ENCODE results near the gene NPIPB6. TPM values are rescaled to one million over a fixed set of nuclear protein-coding genes. Genes with fewer than 3 reads are reported as not detected.
"Not testable (repeated sequence)": the region's sequence is repeated elsewhere in the genome, so short reads cannot be mapped to it uniquely, and the experiment has no call there.

The NPIPB6 gene
- 1 to 10 TPM; 2.7 to 3.1 TPM for total RNA-seq

DNA sequence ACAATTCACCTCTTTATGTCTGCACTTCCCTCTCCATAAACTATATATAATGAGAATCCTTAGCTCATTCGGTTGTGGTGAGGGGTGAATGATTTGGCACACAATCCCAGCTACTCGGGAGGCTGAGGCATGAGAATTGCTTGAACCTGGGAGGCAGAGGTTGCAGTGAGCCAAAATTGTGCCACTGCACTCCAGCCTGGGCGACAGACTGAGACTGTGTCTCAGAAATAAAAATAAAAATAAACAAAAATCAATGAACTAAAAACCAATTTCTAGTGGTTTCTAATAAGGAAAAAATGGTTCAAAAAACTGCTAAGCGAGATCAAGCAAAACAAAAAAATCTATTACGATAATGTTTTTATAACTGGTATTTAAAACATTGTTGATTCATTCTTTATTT lies at the start of gene NPIPB6:
Gene NPIPB6, minus strand, starts transcription at position 101 of the 400 bp plus-strand sequence. CDS start 686 bp downstream, outside the sequence.
- H3K4me1 ChIP-seq (replicated peaks); DNase-seq (ENCODE audit: low spot score); H3K4me3 ChIP-seq; H3K36me3 ChIP-seq; intact Hi-C loops (cut with DNase I); H3K9me3 ChIP-seq; H3K27me3 ChIP-seq (replicated peaks; ENCODE audit: insufficient read depth); H3K27ac ChIP-seq: not testable (repeated sequence)
- WGBS = no CpG with 5 or more reads among the region's 5 CpGs

DNA sequence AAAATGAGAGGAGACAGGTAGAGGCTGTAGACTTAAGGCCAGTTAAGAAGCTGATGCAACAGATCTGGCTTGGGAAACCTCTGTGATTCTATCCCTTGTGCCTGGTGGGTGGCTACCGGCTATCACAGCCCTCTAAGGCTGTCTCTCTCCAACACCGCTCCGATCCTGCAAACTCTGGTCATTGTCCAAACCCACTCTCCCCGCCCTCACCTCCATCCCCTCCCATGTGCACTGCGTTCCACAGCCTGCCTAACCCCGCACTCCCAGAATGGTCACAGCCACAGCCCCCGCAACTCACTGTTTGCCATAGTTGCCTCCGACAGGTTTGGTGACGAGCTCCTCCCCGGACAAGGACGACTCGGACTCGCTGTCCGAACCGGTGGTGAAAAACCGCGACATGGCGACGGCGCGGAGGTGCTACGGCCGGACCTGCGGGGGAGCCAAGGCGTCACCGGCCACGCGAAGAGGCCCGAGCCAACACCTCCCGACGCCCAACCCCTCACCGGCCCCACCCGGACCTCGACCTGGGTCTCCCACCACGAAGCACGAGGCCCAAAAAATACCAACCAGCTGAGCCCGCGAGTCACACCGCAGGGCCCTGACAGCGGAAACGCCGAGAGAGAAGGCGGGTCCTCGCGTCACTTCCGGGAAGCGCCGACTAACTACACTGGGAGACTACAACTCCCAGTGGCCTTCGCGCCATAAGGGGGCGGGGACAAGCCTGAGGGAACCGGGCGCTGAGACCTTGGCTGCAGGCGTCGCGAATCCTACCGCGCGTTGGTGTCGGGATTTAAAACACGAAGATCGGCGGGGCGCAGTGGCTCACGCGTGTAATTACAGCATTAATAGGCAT lies 40.1 kb upstream of the NPIPB6 start, which contains the start of gene EIF3CL:
Gene EIF3CL, minus strand, starts transcription at position 622 of the 853 bp plus-strand sequence. Its CDS starts 223 bp downstream, at position 399.
- WGBS = no CpG with 5 or more reads among the region's 66 CpGs
- intact Hi-C loops (cut with DNase I); DNase-seq (ENCODE audit: low spot score); H3K4me3 ChIP-seq; H3K9me3 ChIP-seq; H3K36me3 ChIP-seq; H3K27me3 ChIP-seq (replicated peaks; ENCODE audit: insufficient read depth); H3K4me1 ChIP-seq (replicated peaks); H3K27ac ChIP-seq: not testable (repeated sequence)

DNA sequence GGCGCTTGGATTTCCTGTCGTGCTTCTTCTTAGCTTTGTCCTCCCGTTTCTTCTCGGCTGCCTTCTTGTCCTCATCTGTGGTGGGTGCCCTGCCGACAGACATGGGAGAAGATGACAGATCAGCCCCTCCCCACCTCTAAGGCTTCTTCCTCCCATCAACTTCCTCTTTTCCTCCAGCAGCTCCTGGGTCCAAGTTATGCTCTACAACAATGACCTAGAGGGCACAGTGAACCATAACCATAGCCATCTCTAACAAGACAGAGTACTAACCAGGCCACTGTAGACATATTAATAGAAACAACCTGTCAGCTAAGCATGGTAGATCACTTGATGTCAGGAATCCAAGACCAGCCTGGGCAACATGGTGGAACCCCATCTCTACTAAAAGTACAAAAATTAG lies 28.7 kb upstream of the NPIPB6 start:
- intact Hi-C loops (cut with DNase I); H3K27ac ChIP-seq; H3K9me3 ChIP-seq; H3K4me3 ChIP-seq; DNase-seq (ENCODE audit: low spot score); H3K4me1 ChIP-seq (replicated peaks); H3K36me3 ChIP-seq; H3K27me3 ChIP-seq (replicated peaks; ENCODE audit: insufficient read depth): not testable (repeated sequence)
- no CpG with 5 or more reads among the region's 5 CpGs for WGBS

DNA sequence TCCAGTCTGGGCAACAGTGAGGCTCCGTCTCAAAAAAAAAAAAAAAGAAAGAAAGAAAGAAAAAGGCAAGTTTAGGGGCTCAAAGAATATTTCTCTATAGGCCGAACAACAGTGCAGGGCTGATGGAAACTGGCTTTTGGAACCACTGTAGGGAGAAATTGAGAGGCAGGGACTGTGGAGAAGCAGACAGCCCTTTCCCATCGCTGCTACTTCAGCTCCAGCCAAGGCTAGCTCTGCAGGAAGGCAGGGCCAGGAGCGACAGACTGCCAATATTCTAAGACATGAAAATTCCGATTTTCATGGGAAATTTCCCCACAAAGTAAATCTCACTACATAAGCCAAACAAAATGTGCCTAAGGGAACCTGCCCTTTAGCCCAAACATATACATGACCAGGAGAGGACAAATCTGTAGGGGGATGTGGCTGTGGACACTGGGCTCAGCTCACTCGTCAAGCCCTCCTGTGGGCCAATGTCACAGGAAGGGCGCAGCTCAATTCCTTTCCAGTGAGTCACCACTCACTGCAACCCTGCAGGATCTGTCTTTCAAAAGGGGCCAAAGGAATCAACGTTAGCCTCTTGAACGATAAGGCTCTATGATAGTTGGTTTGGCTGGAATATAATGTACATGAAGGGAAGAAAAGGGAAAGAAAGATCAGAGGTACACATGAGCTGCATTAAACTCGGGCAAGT lies 19.0 kb upstream of the NPIPB6 start:
- intact Hi-C loops (cut with DNase I) = not testable (repeated sequence)

DNA sequence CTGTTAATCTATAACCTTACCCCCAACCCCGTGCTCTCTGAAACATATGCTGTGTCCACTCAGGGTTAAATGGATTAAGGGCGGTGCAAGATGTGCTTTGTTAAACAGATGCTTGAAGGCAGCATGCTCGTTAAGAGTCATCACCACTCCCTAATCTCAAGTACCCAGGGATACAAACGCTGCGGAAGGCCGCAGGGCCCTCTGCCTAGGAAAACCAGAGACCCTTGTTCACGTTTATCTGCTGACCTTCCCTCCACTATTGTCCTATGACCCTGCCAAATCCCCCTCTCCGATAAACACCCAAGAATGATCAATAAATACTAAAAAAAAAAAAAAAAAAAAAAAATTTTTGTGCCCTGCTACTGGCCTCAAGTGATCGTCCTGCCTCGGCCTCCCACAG lies 14.5 kb upstream of the NPIPB6 start:
- H3K36me3 ChIP-seq; H3K27ac ChIP-seq; H3K9me3 ChIP-seq; H3K4me3 ChIP-seq; H3K4me1 ChIP-seq (replicated peaks); H3K27me3 ChIP-seq (replicated peaks; ENCODE audit: insufficient read depth); intact Hi-C loops (cut with DNase I): not testable (repeated sequence)
- WGBS = 89% methylated on average over 8 of the region's 10 CpGs
- DNase-seq (ENCODE audit: low spot score) = peak; percentile 1

More for the DNA sequence above, 19.0 kb upstream of the NPIPB6 start:
- WGBS = 81% methylated on average over 4 of the region's 10 CpGs
- H3K9me3 ChIP-seq; DNase-seq (ENCODE audit: low spot score); H3K27ac ChIP-seq; H3K36me3 ChIP-seq; H3K27me3 ChIP-seq (replicated peaks; ENCODE audit: insufficient read depth); H3K4me1 ChIP-seq (replicated peaks); H3K4me3 ChIP-seq: not testable (repeated sequence)

GRCh38 chr16:28377108-28377625 lies 13.9 kb upstream of the NPIPB6 start:
- H3K9me3 ChIP-seq; H3K4me1 ChIP-seq (replicated peaks); H3K36me3 ChIP-seq; intact Hi-C loops (cut with DNase I); H3K27ac ChIP-seq; DNase-seq (ENCODE audit: low spot score); H3K27me3 ChIP-seq (replicated peaks; ENCODE audit: insufficient read depth); H3K4me3 ChIP-seq: not testable (repeated sequence)
- WGBS = 97% methylated on average over 22 of the region's 38 CpGs

DNA sequence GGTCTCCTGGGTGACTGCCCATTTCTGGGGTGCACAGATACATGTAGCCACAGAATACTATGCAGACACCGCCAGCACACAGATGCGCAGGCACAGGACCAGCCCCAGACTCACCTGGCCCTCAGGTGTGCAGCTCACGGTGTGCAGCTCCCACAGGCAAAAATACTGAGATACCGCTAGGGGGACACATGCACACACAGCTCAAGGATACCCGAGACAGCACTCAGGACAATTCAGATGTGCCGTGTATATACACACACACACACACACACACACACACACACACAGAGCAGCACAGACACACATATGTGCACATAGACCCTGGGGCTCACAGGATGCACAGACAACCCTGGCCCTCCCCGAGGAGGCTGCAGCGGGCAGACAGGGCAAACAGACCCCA lies 11.8 kb upstream of the NPIPB6 start:
- H3K9me3 ChIP-seq; intact Hi-C loops (cut with DNase I); H3K36me3 ChIP-seq; H3K4me1 ChIP-seq (replicated peaks); H3K4me3 ChIP-seq; H3K27ac ChIP-seq; H3K27me3 ChIP-seq (replicated peaks; ENCODE audit: insufficient read depth): not testable (repeated sequence)
- WGBS = no CpG with 5 or more reads among the region's 8 CpGs
- DNase-seq (ENCODE audit: low spot score) = peak; percentile 4

- H3K9me3 ChIP-seq; intact Hi-C loops (cut with DNase I); DNase-seq (ENCODE audit: low spot score); H3K27ac ChIP-seq; H3K4me3 ChIP-seq; H3K36me3 ChIP-seq; H3K27me3 ChIP-seq (replicated peaks; ENCODE audit: insufficient read depth); H3K4me1 ChIP-seq (replicated peaks): not testable (repeated sequence)
- 0% methylated on average over 1 of the region's 25 CpGs for WGBS
Measured at GRCh38 chr16:28374281-28374680, 11.0 kb upstream of the NPIPB6 start.

DNA sequence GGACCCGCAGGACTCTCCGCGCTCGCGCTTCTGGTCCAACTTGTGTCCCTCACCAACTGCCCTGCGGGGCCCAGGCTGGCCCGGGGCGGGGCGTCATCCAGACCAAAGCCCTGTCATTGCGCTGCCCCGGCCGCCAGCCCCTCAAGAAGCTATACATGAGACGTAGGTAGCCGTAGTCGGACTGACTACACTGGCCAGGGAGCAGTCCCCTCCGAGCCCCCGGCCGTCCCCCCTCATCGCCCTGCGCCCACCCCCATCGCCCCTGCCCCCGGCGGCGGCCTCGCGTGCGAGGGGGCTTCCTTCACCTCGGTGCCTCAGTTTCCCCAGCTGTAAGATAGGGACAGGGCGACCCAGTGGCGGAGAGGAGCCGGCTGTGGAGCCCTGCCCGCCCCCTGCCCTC lies 4.6 kb upstream of the NPIPB6 start:
- H3K27ac ChIP-seq; DNase-seq (ENCODE audit: low spot score); H3K9me3 ChIP-seq; H3K4me1 ChIP-seq (replicated peaks); H3K4me3 ChIP-seq; H3K27me3 ChIP-seq (replicated peaks; ENCODE audit: insufficient read depth); intact Hi-C loops (cut with DNase I); H3K36me3 ChIP-seq: not testable (repeated sequence)
- WGBS = 40% methylated on average over 1 of the region's 32 CpGs

- intact Hi-C loops (cut with DNase I); H3K9me3 ChIP-seq; H3K4me1 ChIP-seq (replicated peaks); H3K27ac ChIP-seq; H3K36me3 ChIP-seq; H3K4me3 ChIP-seq; H3K27me3 ChIP-seq (replicated peaks; ENCODE audit: insufficient read depth); DNase-seq (ENCODE audit: low spot score): not testable (repeated sequence)
- WGBS = 2% methylated on average over 15 of the region's 75 CpGs
Measured at GRCh38 chr16:28364268-28365173, 1.2 kb upstream of the NPIPB6 start.

DNA sequence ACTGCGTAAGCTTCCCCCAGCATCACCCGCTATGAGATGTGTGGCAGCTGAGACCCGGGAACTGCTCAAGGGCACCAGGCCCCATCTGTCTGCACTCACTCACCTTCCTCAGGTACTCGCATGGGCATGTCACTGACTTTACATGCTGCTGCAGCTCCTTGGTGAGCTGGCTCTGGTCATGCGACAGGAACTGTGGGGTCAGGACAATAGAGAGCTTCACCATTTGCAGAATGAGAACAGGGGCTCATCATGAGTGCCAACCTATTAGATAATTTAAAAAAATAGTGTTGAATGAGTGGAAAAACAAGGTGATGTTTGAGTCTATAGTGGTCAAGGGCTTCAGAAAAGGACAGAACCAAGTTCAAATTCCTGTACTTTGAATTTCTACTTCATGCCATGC lies 708 bp downstream of the NPIPB6 start:
- H3K27ac ChIP-seq; H3K4me1 ChIP-seq (replicated peaks); H3K27me3 ChIP-seq (replicated peaks; ENCODE audit: insufficient read depth); H3K4me3 ChIP-seq; H3K36me3 ChIP-seq; H3K9me3 ChIP-seq; intact Hi-C loops (cut with DNase I): not testable (repeated sequence)
- DNase-seq (ENCODE audit: low spot score) = peak; percentile 6
- 41% methylated on average over 2 of the region's 5 CpGs for WGBS

GRCh38 chr16:28338230-28338629 lies 25.1 kb downstream of the NPIPB6 start:
- 89% methylated on average over 6 of the region's 6 CpGs for WGBS

More at GRCh38 chr16:28338230-28338629, 25.1 kb downstream of the NPIPB6 start:
- H3K9me3 ChIP-seq; H3K36me3 ChIP-seq; intact Hi-C loops (cut with DNase I); H3K27me3 ChIP-seq (replicated peaks; ENCODE audit: insufficient read depth); H3K27ac ChIP-seq; H3K4me3 ChIP-seq; H3K4me1 ChIP-seq (replicated peaks); DNase-seq (ENCODE audit: low spot score): not testable (repeated sequence)
